HL-60/S4 (cell line): ENCODE data around the gene BCOR.

Experiments
- in situ Hi-C: fragments of 300-500 bp; cut with MboI; formaldehyde crosslinking; loops from 2 replicates; pipeline ENCODE4 v1.14.3; 2022; ENCODE audit warnings: low sequenced_read_pairs

BCOR gene

GRCh38 chrX:40097504-40098263 is at the start of gene BCOR:
BCOR (minus strand) TSS chrX:40097958; CDS start chrX:40077929, 20,029 bp downstream.
- in situ Hi-C loops, result no loop called here

GRCh38 chrX:40147126-40147952 is 49.6 kb upstream of the BCOR start:
- in situ Hi-C loops, result no loop called here

GRCh38 chrX:40146262-40147125 is 48.7 kb upstream of the BCOR start:
- in situ Hi-C loops, result no loop called here

GRCh38 chrX:40145923-40146261 is 48.1 kb upstream of the BCOR start:
- in situ Hi-C loops, result no loop called here

GRCh38 chrX:40145001-40145922 is 47.5 kb upstream of the BCOR start:
- in situ Hi-C loops, result no loop called here

- in situ Hi-C loops, result no loop called here
These were observed 46.8 kb upstream of the BCOR start for GRCh38 chrX:40144576-40144975.

GRCh38 chrX:40143987-40144386 is 46.2 kb upstream of the BCOR start:
- in situ Hi-C loops, result no loop called here

GRCh38 chrX:40143001-40143400 is 45.2 kb upstream of the BCOR start:
- in situ Hi-C loops, result no loop called here

GRCh38 chrX:40142417-40142816 is 44.7 kb upstream of the BCOR start:
- in situ Hi-C loops, result no loop called here

GRCh38 chrX:40140706-40141499 is 43.1 kb upstream of the BCOR start:
- in situ Hi-C loops, result no loop called here

- in situ Hi-C loops, result no loop called here
These were observed 35.0 kb upstream of the BCOR start for GRCh38 chrX:40132751-40133150.

- in situ Hi-C loops, result no loop called here
These were observed 34.0 kb upstream of the BCOR start for GRCh38 chrX:40131654-40132337.

GRCh38 chrX:40130207-40130606 is 32.4 kb upstream of the BCOR start:
- in situ Hi-C loops, result no loop called here

- in situ Hi-C loops, result no loop called here
These were observed 29.3 kb upstream of the BCOR start for GRCh38 chrX:40127052-40127451.

- in situ Hi-C loops, result no loop called here
These were observed 24.7 kb upstream of the BCOR start for GRCh38 chrX:40122487-40122886.

GRCh38 chrX:40121618-40122017 is 23.9 kb upstream of the BCOR start:
- in situ Hi-C loops, result no loop called here

- in situ Hi-C loops, result no loop called here
These were observed 23.3 kb upstream of the BCOR start for GRCh38 chrX:40120838-40121580.

GRCh38 chrX:40117715-40118285 is 20.0 kb upstream of the BCOR start:
- in situ Hi-C loops, result no loop called here
